ENCODE results near the gene PTH2.
A peak's percentile ranks its signal among the peaks of the same experiment; 100 is the strongest.
"Not testable (repeated sequence)": the region's sequence is repeated elsewhere in the genome, so short reads cannot be mapped to it uniquely, and the experiment has no call there.

Gene PTH2

DNA sequence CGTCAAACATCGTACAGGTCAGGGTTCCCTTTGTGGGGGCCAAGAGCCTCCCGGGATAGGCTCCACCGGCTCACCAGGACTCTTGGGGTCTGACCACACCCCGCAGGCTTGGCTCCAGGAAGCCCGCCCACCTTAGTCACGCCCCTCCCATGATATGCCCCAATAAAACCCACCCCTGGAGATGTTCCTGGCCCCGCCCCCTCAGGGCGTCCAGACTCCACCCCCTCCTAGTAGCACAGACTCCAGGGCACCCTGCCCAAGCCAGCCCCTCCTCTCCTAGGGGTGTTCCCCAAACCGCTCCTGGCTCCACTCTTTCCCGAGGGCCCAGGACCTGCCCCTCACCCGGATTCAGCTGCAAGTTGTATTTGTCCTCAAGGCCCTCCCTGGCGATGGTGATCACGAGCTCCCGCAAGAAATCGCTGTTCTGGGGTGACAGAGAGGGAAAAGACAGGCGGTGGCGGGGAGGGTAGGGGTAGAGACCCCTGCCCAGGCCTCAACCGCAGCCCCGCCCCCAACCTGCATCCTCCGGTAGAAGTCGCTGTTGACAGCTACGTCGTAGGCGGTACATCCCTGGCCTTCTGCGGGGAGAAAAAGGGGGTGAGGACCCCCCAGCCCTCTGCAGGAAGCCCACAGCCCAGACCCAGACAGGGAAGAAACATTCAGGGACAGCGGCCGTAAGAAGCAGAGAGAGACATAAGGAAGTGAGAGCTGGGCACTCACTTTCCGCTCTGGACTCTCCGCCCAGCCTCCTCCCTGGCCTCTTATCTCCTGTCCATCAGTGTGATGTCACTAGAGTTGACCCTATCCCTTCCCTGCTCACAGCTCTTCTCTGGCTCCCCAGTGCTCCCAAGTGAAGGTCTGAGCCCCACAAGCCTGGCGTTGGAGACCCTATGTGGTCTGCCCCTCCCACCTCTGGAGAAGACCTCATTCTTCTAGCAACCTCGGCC, 24.5 kb upstream of the PTH2 start:
- DNase-seq = no peak

DNA sequence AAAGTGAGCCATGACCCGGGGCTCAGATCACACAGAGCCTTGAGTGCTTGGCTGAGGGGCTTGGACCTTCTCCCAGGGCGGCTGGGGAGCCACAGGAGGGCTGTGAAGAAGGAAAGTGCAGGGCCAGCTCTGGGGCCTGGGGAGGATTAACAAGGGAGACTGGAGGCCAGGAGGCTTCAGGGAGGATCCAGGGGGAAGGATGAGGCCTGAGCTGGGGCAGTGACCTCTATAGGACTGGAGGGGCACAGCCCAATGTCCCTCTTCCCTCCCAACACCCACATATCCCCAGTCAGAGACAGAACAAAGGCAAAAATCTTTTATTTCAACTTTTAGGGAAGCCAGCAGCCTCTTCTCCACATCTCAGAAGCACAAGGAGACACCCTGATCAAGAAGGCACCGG, 22.8 kb upstream of the PTH2 start:
- no peak for DNase-seq

DNA sequence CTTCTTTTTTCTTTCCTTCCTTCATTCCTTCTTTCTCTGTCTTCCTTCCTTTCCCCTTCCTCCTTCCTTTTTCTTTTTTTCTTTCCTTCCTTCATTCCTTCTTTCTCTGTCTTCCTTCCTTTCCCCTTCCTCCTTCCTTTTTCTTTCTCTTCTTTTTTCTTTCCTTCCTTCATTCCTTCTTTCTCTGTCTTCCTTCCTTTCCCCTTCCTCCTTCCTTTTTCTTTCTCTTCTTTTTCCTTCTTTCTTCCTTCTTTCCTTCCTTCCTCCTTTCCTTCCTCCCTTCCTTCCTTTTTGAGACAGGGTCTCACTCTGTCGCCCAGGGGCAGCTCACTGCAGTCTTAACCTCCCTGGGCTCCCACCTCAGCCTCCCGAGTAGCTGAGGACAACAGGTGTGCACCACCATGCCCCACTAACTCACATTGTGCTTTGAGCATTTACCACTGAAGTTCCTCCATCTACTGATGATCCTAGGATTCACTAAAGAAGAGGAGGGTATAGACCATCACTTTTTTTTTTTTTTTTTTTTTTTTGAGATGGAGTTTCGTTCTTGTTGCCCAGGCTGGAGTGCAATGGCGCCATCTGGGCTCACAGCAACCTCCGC, 21.0 kb upstream of the PTH2 start:
- not testable (repeated sequence) for DNase-seq

DNA sequence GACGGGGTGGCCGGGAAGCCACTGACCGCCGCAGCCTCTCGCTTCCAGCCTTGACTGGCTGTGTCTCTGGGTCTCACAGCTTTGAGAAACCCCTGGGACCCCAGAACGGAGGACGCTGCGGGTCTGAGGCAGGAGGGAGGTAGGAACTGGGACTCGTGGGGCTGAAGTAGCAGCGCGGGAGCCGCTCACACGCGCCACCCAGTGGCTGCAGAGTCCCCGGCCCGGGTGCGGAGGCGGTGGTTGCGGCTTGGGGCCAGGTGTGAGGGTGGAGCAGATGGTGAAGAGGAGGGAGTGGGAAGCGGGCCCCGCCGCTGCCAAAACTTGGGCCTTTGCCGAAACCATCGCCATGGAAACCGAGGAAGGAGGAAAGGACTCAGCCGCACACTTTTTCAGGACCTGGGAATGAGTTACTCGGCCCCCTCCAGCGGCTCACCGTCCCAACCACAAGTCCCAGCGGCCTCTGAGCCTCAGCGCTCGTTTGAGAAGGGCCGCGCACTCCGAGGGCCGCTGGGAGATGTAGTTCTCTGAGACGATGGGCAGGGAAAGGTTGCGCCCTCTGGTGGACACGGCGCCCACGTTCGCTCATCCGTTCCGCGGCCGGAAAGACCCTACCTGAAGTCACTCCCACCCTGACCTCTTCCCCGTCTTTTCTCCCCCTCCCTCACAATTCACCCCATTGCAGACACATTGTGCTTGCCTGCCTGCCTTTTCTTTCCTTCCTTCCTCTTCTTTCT, 20.3 kb upstream of the PTH2 start:
- peak; percentile 93 for DNase-seq

DNA sequence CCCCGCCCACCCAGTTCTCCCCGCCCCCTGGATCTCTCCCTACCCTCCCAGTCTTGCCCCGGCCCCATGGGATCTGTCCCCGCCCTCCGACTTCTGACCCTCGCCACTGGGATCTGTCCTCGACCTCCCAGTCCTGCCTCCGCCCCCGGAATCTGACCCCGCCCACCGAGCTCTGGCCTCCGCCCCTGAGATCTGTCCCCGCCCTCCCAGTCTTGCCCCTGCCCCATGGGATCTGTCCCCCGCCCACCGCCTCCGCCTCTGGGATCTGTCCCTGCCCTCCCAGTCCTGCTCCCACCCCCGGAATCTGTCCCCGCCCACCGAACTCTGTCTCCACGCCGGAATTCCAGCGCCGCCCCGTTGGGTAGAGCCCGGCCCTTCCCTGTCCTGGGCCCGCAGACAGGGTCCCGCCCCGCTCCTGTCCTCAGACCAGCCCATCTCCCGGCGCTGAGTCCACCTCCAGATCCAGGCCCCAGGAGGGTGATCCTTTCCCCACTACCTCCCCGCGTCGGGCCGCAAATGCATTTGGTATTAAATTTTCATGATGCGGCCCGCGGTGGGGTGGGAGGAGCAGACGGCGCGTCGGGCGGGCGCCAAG, 19.6 kb upstream of the PTH2 start:
- DNase-seq = no peak

DNA sequence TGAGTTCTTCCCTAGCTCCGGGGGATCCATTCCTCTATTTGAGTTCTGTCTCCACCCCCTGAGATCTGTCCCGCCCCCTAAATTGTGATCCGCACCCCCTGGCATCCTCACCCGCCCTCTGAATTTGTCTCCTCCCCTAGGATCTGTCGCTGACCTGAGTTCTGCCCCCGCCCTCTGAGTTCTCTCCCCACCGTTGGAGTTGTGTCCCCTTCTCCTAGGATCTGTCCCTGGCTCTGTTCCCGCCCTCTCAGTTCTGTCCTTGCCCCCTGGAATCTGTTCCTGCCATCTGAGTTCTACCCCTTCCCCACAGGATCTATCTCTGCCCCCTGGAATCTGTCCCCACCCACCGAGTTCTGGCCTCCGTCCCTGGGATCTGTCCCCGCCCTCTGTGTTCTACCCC, 19.1 kb upstream of the PTH2 start:
- DNase-seq = no peak

DNA sequence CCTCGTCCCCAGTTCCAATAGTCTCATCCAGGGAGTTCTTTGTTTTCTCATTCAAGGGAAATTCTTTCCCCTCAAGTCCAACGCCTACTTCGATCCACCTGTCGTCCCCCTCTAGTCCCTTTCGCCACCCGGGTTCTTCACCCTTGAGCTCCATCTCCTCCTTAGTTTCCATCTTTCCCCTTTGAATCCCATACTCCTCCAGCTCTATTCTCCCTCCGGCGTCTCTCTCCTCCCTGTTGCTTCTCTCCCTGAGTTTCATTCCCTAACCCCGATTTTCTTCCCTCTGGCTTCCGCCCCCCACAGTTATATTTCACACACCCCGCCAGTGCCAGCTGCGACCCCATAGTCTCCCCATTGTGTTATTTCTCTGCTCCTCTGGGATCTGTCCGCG, 18.7 kb upstream of the PTH2 start:
- no peak for DNase-seq

DNA sequence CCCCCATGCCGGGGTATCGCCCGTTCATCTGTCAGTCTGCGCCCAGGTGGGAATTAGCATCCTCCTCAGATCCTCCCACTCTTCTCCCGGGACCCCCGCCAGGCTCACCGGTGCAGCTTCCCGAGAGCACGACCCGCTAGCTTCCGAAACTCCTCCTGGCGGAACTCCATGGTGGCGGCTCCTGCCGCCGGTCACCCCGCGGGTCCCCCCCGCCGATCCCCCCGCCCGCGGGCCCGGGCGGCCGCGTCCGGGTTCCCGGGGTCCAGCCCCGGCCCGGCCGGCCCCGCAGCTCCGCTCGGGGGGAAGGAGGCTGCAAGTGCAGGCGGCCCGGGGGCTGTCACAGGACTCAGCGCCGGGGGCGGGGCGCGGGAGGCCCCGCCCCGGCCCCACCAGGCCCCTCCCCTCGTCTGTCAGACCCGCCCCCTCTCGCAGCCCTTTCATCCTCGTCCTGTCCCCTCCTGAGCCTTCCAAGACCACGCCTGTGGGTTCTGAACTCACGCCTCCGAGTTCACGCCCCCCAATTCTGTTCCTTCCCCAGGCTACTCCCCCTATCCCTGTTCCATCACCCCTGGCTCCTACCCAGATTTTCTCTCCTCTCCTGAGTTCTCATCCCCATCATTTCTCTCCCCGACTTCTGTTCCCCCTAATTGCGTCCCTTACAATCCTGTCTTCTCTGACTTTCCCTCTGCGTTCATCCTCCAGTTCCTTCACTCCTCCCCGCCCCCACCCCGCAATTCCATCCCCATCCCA, 18.1 kb upstream of the PTH2 start, which contains the start of gene SLC17A7:
Gene SLC17A7 (minus strand): TSS at position 318 of the 750 bp plus-strand sequence. CDS start 148 bp downstream, at position 170.
- DNase-seq = no peak

DNA sequence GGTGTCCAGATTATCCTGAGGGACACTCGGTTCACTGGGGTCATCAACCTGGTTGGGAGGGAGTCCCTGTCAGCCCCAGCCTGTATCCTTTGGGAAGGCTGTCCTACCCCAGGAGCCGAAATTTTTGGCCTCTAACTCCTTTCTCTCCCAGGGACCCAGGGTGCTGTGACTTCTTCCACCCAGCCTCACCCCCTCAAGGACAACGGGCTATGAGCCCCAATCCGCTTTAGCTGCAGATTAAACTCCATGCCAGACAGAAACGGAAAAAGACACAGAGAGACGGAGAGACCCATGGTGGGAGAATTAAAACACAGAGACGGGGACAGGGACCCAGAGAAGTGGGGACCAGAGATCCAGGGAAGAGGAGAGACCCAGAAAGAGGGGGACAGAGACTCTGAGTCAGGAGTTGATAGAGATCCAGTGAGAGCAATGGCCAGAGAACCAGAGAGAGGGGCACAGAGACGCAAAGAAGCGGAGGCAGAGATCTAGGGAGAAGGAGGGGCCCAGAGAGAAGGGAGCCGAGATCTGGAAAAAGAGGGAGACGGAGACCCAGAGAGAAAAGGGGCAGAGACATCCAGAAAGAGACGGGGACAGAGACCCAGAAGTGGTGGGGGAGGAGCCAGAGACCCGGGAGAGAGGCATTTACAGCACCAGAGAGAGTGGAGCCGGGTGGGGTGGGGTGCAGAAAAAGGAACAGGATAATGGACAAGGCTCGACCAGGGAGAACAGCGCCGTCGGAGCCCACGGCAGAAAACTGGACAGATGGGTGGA, 17.4 kb upstream of the PTH2 start:
- DNase-seq = no peak

DNA sequence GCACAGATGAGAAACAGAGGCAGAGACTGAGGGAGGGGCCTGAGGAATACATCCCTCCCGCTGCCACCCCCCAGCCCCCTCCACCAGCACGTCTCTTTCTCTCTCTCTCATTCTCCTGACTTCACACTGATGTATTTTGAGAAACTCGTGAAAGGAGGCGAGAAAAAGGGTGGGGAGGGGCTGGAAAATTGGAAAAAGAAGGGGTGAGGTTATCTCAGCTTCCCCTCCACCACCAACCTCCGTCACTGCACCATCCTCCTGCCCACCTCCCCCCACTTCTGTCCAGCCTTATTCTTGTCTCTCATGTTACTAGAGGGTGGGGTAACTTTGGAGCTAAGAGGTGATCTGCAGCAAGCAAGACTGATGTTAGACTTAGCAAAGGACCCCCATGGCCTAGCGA, 16.6 kb upstream of the PTH2 start:
- no peak for DNase-seq

DNA sequence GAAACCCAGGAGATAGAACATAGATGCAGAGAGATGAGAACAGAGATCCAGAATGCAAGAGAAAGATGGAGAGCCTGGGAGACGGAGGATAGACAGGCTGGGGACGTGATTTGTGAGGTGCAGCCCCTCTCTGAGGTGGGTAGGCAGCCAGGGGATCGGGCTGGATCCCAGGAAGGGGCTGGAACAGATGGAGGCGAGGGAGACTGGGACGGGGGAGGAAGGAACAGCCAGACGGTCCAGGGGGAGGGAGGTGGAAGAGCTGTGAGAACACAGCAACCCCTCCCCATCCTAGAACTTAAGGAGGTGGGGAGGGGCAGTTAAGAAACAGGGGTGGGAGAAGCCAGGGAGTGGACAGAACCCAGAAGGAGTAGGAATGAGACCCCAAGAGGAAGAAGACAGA, 15.0 kb upstream of the PTH2 start:
- no peak for DNase-seq

DNA sequence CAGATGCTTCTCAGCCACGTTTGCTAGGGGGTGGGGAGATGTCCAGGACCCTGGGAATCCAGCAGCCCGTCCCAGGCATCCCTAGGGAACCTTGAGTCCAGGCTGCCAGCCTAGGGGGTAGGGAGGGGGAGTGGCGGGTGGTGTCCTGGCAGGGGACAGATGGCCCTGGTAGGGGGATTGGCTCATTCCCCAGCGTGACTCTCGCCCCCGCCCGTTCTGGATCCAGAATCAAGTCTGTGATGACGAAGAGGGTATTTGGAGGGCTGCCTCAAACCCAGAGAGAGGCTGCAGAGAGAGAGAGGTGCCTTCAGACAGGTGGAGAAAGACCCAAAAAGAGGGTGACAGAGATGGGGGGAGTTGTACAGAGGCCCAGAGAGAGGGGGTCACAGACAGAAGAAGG, 14.0 kb upstream of the PTH2 start:
- DNase-seq = no peak

DNA sequence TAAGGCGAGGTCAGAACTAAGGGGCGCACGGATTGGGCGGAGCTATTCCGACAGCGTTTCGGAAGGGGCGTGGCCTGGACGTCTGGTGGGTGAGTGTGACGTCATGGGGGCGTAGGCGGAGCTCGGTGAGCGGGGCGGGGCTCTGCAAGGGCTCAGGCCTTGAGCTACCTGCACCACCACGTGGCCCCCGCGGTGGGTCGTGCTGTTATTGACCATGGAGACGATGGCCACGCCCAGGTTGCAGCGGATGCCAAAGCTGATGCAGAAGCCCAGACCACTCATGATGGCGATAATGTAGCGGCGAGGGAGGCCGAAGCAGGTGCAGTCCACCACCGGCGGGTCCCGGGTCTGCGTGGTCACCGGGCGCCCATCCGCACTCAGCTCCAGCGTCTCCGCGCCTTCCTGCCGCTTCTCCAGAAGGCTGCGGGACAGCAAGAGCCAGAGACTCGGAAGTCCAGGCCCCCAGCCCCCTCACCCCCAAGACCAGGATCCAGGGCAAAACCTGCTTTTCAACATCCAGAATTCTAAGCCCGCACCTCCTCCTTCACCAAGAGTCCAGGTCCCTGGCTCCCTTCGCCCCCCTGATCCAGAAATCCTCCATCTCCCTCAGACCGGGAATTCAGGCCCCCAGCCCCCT, 13.3 kb upstream of the PTH2 start:
- DNase-seq = no peak

DNA sequence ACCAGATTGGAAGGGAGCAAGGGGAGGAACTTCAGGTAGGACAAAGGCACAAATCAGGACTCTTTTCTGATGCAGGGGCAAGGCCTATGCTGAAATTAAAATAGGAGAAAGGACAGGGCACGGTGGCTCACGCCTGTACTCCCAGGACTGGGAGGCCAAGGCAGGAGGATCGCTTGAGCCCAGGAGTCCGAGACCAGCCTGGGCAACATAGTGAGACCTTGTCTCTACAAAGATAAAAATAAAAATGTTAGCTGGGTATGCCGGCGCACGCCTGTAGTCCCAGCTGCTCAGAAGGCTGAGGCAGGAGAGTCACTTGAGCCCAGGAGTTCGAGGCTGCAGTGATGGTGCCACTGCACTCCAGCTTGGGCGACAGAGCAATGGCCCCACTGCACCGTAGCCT, 12.4 kb upstream of the PTH2 start:
- no peak for DNase-seq

DNA sequence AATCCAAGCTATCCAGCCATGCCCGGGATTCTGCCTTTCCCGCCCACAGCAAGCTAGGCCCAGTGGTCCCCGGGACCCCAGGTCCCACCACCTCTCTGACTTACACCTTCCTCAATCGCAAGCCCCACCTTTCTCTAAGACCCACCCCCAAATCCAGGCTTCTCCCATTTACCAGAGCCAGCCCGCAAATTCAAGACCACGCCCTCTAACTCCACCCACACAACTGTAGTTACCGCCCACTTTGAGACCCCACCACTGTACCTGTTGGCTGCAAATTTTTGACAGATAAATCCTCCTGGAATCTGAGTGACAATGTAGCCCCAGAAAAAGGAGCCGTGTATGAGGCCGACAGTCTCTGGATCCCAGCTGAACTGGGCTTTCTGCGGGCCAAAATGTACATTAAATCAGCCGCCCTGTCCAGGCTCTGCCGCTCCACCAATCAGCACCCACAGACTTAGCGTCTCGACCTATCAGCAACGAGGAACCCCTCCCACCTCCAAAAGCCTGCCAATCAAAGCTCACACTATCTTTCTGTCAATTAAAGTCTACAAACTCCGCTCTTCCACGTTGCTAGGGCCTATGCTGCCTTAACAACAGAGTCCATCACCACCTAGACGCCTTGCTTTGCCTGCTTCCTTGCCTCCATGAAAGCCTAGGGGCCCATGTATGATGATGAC, 11.8 kb upstream of the PTH2 start:
- no peak for DNase-seq

DNA sequence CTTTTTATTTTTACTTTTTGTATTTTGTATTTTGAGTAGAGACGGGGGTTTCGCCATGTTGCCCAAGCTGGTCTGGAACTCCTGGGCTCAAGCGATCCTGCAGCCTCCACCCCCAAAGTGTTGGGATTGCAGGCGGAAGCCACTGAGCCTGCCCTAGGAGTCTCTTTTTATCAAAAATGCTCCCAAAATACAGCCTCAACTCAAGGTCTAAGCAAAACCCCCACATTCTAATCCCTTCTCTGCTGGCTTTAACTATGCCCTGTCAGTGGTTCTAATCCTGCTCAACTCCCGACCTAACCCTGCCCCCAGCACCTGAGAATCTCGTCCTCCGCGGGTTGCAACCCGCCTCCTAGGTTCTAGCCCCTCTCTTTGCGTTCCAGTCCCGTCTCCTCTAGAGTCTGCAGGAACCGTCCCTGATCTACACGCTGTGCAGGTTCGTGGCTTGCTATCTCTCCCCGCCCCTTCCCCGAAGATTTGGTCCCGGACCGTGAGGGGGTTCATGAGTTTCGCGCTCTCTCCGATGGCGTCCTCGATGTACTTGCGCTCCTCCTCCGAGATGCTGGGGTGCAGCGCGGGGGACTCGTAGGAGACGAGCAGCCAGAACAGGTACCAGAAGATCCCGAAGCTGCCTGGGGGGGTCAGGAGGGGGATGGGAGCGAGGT, 10.1 kb upstream of the PTH2 start:
- DNase-seq = no peak

DNA sequence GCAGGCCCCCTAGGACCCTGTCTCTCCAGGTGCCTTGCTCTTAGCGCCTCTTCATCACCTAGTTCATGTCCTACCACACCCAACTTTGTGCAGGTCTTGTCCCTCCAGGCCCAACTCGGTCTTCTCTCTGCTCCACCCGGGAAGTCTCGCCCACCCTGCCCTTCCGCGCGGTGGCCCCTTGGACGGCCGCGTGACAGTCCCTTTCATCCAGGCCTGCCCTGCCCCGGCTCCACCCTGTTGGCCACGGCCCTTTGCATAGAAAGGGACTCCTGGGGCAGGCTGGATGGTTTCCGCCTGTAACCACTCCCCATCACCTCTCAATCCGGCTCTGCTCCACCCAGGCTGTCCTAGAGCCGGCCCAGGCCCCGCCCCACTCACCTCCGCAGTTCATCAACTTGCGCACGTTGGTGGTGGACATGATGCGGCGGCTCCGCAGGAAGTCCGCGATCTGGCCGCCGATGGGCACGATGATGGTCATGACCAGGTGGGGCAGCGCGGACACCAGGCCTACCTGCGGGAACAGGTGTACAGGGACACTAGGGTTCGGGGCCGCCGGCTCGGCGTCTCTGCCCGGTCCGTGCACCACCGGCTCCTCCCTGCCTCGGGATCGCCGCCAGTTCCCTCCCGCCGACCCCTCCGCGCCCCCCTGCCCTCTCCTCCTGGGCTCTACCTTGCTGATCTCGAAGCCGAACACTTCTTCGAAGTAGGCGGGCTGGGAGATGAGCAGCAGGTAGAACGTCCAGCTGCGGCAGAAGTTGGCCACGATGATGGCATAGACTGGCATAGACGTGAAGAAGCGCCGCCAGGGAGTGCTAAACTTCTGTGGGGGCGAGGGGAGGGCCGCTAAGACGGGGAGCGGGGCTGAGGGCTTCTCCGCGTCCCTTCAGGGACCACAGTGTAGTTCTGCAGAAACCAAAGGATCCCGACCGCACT, 9.2 kb upstream of the PTH2 start:
- DNase-seq = no peak

DNA sequence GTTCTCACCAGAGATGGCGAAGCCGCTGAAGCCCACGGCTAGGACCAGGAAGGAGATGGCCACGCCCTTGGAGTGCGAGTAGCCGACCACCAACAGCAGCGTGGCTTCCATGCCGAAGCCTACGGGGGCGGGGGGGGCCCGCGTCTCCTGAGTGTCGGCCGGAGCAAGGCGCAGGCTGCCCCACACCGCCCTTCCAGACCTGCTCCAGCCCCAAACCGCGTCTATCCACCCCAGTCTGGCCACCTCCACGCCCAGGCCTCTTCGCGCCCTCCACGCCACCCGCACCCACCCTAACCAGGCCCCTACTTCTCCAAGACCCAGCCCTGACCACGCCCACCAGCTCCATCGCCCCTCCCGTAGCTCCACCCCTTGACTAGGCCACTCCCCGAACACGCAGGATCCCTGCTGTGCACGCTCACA, 8.1 kb upstream of the PTH2 start:
- no peak for DNase-seq
